D341Med (cell line): ENCODE measurements around the gene UGT1A5.

Experiments used
- DNase-seq: peaks from one replicate; pipeline ENCODE4 v3.0.0; 2012; ENCODE audit warnings: low spot score

The UGT1A5 gene

GRCh38 chr2:233810385-233810784 is 97.7 kb downstream of the UGT1A5 start:
- DNase-seq = no peak

DNA sequence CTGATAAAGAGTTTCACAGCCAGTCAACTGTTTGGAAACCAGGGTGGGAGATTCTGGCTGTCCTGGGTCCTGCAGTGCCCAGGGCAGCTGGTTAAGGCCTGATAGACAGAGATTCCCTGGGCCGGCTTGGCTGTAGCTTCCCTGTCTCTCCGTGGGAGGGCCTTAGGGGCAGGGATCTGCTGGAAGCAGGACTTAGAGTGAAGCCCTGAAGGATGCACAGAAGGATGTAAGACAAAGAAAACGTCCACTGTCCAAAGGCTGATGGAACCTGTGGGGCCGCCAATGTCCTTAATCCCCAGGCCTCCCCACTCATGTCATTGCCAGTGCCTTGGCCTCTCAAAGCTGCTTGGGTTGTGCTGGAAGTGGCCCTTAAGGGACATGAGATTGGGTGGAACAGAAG is 98.4 kb downstream of the UGT1A5 start:
- no peak for DNase-seq

- no peak for DNase-seq
Measured at GRCh38 chr2:233811732-233812131, 99.0 kb downstream of the UGT1A5 start.

DNA sequence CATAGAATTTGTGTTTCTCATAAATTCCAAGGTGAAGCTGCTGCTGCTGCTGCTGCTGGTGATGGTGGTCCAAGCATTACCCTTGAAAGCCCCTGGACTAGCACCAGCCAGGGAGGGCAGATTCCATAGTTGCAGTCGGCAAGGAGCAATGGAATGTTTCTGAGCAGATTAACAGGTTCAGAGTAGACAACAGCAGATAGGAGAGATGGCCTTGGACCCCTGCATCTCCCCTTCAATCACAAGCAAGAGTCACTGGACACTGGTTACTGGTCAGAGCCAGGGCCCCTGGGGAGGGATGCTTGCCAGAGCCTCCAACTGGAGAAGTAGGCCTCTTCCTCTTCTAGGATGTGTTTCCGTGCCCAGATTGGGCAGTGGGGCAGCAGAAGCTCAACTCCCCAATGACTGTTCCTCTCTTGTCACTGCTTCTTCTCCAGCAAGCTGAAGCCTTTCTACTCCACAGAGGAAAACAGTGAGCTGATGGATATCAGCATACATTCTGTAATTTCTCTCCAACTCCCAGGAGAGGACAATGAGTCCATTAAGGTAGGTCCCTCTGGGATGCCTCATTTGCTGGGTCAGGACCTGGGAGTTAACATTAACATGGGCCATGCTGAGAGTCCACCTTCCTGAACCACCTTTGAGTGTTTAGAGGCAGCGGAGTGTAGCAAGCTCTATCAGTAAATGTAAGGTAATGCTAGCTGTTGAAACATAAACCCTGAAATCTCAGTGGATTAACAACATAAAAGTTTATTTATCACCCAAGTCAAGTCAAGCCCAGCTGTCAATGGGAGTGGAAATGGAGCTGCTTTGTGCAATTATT is 100.7 kb downstream of the UGT1A5 start:
- no peak for DNase-seq

DNA sequence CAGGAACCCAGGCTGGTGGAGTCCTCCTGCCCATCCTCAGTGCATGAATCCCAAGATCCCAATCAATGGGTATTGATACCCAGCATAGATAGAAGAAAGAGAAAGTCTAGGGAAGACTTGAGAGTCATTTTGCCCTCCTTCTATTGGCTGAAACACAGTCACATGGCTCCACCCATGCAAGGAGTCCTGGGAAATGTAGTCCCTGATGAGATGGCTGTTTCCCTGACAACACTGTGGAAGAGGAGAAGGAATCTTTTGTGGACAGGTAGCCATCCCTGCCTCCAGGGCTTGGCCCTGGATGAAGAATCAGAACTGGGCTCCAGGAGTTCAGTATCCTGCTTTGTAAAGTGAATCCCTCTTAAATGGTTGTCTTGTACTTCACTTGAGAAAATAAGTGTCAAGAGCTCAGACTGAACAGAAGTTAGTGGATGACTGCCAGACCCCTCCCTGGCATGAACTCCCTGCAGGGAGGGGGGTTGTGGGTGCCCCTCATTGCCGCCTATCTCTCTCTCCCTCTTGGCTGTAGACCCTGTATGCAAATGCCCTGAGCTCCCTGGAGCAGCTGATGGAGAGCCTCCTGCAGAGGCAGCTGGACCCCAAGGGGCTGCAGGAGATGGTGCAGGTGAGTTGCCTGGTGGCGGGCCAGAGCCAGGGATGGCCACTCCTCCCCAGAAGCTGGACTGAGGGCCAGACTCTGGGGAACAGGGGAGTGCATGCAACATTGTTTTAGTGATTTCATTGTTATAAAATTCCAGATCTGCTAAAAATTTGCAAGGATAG is 101.5 kb downstream of the UGT1A5 start:
- no peak for DNase-seq

DNA sequence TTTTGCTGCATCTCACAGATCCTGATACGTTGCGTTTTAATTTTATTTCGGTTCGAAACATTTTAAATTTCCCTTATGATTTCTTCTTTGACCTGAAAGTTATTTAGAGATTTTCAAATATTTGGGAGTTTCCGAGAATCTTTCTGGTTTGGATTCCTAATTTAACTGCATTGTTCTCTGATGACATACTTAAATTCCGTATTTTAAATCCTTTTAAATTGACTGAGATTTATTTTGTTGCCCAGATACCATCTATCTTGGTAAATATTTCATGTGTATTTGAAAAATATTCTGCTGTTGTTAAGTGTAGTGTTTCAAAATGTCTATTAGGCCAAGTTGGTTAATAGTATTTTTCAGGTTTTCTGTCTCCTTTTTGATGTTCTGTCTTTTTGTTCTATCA is 103.2 kb downstream of the UGT1A5 start:
- DNase-seq = no peak

DNA sequence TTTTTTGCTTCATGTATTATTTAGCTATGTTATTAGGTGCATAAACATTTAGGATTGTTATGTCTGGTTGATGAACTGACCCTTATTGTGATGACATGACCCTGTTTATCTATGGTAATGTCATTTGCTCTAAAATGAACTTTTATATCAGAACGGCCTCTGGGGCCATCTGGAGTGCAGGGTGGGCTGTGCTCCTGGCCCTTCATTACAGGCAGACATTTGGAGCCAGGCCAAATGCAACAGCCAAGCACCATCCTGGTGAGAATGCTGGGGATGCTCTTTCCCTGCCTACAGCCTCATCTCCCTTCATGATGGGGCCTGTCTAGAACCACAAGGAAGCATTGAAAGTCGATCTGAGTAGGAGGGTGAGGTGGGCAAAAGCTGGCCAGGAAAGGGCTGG is 103.6 kb downstream of the UGT1A5 start:
- DNase-seq = no peak

DNA sequence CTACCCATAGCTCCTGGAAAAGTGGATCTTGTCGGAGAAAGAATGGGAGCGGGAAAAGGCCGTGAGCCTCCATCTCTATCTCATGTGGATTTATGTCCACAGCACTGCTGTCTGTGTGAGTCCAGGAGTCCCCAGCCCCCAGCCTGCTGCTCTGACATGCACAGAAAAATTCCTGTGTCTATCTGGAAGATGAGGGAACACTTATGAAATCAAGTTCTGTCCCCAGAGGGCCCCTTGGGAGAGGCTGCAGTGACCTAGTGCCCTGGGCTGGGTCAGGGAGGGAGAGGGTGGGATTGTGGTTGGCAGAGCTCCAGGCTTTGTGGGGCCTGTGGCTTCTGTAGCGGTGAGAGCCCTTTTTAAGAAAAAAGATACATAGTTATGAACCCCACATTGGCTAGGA is 104.1 kb downstream of the UGT1A5 start:
- no peak for DNase-seq

- DNase-seq = no peak
Measured at GRCh38 chr2:233817361-233817911, 104.7 kb downstream of the UGT1A5 start.

DNA sequence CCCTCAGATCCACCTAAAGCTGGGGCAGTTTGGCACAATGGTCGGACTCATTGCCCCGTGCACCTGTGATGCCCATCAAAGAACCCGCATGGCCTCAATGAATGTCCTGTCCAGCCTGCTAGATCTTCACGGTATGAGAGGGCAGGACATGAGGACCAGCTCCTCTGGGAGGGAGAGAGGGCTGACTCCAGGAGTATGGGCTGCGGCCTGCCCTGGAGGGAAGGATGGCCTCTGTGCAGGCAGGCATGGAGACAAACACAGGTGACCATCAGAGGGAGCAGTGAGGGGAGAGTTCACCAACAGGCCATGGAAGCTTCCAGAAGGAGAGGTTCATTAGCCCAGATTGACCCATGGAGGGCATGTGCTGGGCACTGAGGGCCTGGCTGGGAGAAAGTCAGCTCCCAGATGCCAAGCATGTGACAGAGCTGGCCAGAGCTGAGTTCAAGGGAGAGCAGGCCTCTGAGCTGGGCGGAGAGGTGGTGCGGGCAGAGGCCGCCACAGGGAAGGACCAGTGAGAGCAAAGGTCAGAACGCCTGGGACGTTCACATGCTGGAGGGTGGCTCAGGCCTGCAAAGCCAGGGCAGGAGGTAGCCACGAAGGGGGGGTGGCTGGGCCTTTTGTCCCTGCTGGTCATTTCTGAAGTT is 105.4 kb downstream of the UGT1A5 start:
- no peak for DNase-seq

- DNase-seq = no peak
Measured at GRCh38 chr2:233818639-233819621, 106.2 kb downstream of the UGT1A5 start.

GRCh38 chr2:233819884-233820773 is 107.4 kb downstream of the UGT1A5 start:
- no peak for DNase-seq

DNA sequence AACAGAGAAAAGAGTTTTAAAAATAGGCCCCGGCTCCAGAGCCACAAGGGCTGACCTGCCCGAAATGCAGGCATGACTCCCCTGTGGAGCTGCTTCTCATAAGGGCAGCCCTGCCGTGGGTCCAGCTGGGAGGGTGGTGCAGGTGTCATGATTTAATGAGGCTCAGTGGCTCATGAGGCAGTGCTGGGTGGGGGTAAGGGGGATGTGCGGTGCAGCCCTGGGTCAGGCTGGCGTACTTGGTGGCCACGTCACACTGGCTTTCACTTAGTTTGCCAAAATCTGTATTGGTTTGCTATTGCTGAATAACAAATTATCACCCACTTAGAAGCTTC is 108.0 kb downstream of the UGT1A5 start:
- DNase-seq = no peak

GRCh38 chr2:233821196-233821595 is 108.5 kb downstream of the UGT1A5 start:
- no peak for DNase-seq

DNA sequence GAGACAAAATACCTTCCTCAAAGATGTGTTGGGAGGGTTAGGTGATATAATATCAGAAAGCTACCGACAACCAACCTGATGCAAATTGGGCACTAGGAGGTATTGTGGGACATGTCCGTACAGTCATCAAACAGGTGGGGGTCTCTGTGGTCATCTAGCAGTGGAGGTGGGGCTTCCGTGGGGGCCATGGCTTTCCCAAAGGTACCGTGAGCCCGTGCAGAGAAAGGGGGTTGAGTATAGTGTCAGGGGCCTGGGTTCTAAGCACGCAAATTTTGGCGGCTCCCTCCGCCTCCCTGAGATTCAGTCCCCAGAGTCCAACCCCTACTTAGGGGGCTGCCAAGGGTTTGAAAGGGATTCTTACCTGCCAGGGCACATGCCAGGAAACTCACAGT is 109.0 kb downstream of the UGT1A5 start:
- no peak for DNase-seq

DNA sequence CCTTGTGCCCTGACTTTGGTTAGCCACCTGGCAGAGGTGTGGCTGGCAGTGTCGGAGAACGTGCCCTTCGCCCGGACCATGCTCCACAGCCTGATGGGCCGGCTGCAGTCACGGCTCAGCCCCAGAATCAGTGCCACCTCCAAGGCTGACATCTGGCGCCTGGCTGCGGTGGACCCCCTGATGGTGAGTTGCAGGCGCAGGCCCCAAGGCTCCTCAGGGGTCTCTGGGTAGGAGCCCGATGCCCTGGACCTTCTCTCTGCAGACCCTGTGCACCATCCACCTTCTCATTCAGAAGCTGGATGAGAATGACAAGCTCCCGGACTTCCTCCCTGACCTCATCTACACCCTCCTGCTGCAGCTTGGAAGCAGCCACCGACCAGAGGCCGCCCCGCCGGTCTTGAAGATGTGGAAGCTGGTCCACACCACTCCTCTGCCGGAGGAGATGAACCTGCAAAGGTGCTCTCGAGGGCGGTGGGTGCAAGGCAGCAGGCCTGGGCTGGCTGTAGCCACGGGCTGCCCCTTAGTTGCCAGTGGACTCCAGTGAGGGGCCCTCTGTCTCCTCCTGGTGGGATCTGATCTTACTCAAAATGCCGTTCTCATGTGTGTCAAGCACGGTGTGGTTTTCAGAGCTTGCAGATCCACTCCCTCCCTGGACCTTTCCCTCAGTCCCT is 109.5 kb downstream of the UGT1A5 start:
- no peak for DNase-seq
